ENCODE results near the gene SZT2.
"Not testable (repeated sequence)": the region's sequence is repeated elsewhere in the genome, so short reads cannot be mapped to it uniquely, and the experiment has no call there.

SZT2 gene

GRCh38 chr1:43460988-43461693 is 71.4 kb downstream of the SZT2 start:
- DNase-seq: no peak

- DNase-seq: no peak
Observed at GRCh38 chr1:43463479-43463878, 73.8 kb downstream of the SZT2 start.

- no peak for DNase-seq
Observed at GRCh38 chr1:43464681-43465504, 75.2 kb downstream of the SZT2 start.

- DNase-seq: no peak
Observed at GRCh38 chr1:43465505-43466067, 75.9 kb downstream of the SZT2 start.

GRCh38 chr1:43466403-43466802 is 76.7 kb downstream of the SZT2 start:
- DNase-seq: no peak

- no peak for DNase-seq
Observed at GRCh38 chr1:43468414-43468813, 78.7 kb downstream of the SZT2 start.

GRCh38 chr1:43469932-43470331 is 80.2 kb downstream of the SZT2 start:
- no peak for DNase-seq

GRCh38 chr1:43472087-43472462 is 82.4 kb downstream of the SZT2 start:
- DNase-seq: no peak

- not testable (repeated sequence) for DNase-seq
Observed at GRCh38 chr1:43472463-43473151, 82.9 kb downstream of the SZT2 start.

- DNase-seq: no peak
Observed at GRCh38 chr1:43473463-43473862, 83.8 kb downstream of the SZT2 start.

- not testable (repeated sequence) for DNase-seq
Observed at GRCh38 chr1:43475611-43476401, 86.1 kb downstream of the SZT2 start.

- DNase-seq: no peak
Observed at GRCh38 chr1:43477716-43478115, 88.0 kb downstream of the SZT2 start.

- DNase-seq: no peak
Observed at GRCh38 chr1:43479414-43479813, 89.7 kb downstream of the SZT2 start.

- no peak for DNase-seq
Observed at GRCh38 chr1:43481491-43481890, 91.8 kb downstream of the SZT2 start.

GRCh38 chr1:43482215-43482614 is 92.5 kb downstream of the SZT2 start:
- DNase-seq: no peak

GRCh38 chr1:43484367-43484766 is 94.7 kb downstream of the SZT2 start:
- no peak for DNase-seq

GRCh38 chr1:43488165-43488564 is 98.5 kb downstream of the SZT2 start:
- no peak for DNase-seq

GRCh38 chr1:43491061-43491460 is 101.4 kb downstream of the SZT2 start:
- DNase-seq: no peak

GRCh38 chr1:43492826-43493225 is 103.1 kb downstream of the SZT2 start:
- DNase-seq: no peak

GRCh38 chr1:43493661-43494450 is 104.2 kb downstream of the SZT2 start:
- DNase-seq: no peak

GRCh38 chr1:43495204-43495603 is 105.5 kb downstream of the SZT2 start:
- no peak for DNase-seq

- no peak for DNase-seq
Observed at GRCh38 chr1:43499898-43500297, 110.2 kb downstream of the SZT2 start.

Data from activated naive CD4-positive, alpha-beta T cell treated with Interleukin-2 at 50 U/mL for 16 hours (primary cell).